ENCODE measurements around the gene SMAP2.

The SMAP2 gene

DNA sequence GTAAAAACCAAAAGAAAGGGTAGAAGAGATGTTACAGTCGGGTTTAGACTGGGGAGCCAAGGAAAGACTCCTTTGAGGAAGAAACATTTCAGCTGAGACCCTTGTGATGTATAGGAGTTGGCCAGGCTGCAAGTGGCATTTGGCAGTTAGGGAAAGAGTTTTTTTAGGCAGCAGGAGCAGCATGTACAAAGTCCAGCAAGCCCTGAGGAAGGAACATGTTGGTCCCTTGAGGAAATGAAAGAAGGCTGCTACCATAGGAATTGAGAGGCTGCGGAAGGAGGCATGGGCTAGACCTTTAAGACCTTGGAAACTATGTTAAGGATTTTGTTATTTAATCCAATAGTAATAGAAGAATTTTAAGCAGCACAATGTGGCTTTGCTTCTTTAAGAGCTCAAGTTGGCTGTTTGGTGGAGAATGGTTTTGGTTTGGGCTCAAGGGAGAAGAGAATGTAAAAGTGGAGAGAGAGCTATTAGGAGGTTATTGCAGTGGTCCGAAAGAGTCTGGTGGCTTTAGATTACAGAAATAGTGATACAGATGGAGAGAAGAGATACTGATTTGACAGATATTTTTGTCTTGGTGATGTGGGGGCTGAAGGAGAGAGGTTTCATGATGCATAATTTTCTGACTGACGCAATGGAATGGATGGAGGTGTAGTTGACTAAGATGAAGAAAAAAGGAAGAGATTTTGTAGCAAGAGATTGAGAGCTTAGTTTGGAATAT, 26.6 kb downstream of the SMAP2 start:
- WGBS, 2 experiments: 94 to 96% methylated on average over 4 of the region's 4 CpGs
- no peak overlapping the region for H3K4me3 ChIP-seq (ENCODE audit: insufficient read depth, low read depth, low read length)
- no peaks in the 10 kb centered on the region for H3K4me1 ChIP-seq (ENCODE audit: control insufficient read depth, insufficient read depth, low read length)
- H3K27me3 ChIP-seq (ENCODE audit: control insufficient read depth, insufficient read depth, low read length, poor library complexity, severe bottlenecking): no peaks in the 10 kb centered on the region
- H3K36me3 ChIP-seq (ENCODE audit: control insufficient read depth, insufficient read depth, low read length): no peaks in the 10 kb centered on the region
- H3K27ac ChIP-seq (ENCODE audit: insufficient read depth, low read depth, low read length, poor library complexity, severe bottlenecking): no peak overlapping the region
- H3K9me3 ChIP-seq (ENCODE audit: control insufficient read depth, low read length): no peaks in the 10 kb centered on the region

DNA sequence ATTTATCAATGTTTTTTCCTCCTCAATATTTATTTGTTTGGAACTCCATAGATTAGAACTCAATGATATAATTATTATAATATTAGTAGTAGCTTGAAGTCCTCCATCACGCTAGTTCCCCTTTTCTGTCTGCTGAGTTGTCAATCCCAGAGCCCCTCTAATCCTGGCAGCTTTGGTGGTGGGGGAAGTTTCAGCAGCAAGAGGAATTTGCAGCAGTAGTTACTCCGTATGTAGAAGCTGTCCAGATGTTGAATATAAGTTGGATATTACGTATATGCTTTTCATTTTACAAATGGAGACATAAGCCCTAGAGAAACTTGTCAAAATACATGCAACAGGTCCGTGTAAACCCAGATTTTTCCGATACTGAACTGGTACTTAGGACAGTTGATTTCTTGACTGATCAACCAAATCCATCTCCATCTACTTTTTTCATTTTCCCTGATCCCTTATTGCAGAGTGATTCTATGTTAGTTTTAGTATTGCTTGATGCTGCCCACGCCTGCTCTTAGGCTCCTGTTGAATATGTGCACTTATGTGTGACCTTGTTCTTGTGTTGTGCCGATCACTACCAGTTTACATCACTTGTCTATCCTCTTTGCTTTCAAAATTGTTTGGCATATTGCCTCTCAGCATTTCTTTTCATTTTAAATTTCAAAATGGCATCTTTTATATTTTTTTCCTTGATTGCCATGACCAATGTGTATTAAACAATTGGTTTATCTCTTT, 28.1 kb downstream of the SMAP2 start:
- H3K27me3 ChIP-seq (ENCODE audit: control insufficient read depth, insufficient read depth, low read length, poor library complexity, severe bottlenecking): no peaks in the 10 kb centered on the region
- 90 to 95% methylated on average over 7 of the region's 7 CpGs for WGBS, 2 experiments
- no peaks in the 10 kb centered on the region for H3K4me1 ChIP-seq (ENCODE audit: control insufficient read depth, insufficient read depth, low read length)
- H3K36me3 ChIP-seq (ENCODE audit: control insufficient read depth, insufficient read depth, low read length): no peaks in the 10 kb centered on the region
- no peaks in the 10 kb centered on the region for H3K9me3 ChIP-seq (ENCODE audit: control insufficient read depth, low read length)
- no peak overlapping the region for H3K27ac ChIP-seq (ENCODE audit: insufficient read depth, low read depth, low read length, poor library complexity, severe bottlenecking)
- H3K4me3 ChIP-seq (ENCODE audit: insufficient read depth, low read depth, low read length): no peak overlapping the region

DNA sequence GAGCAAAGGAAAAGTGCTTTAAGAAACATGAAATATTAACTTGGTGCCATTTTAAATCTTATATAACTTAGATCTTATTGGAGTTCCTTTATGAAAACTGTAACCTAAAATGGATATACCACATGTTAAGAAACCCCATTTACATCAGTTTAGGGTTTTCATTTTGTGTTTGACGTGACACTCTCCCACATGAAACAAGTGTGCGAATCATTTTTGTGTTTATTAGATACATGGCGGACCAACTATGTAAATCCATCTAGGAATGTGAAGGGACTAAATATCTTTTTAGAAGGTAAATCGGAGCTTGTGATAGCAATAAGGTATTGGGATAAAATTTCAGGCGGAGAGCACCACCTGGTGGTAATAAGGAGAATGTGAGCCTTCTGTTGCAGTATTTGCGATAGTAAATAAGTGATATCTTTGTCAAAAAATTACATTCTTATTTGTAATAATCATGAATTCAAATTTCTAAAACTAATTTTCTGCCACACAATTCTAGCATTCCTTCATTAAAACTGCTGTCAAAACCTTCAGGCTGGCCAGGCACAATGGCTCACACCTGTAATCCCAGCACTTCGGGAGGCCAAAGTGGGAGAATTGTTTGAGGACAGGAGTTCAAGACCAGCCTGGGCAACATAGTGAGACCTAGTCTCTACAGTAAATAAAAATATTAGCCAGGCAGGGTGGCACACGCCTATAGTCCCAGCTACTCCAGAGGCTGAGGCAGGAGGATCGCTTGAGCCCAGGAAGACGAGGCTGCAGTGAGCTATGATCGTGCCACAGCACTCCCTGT, 31.3 kb downstream of the SMAP2 start:
- Histone ChIP-seq H3K27ac (ENCODE audit: insufficient read depth, low read depth, low read length, poor library complexity, severe bottlenecking) (no peak overlapping the region), H3K4me3 (ENCODE audit: insufficient read depth, low read depth, low read length) (no peak overlapping the region), H3K9me3 (ENCODE audit: control insufficient read depth, low read length) (no peaks in the 10 kb centered on the region), H3K27me3 (ENCODE audit: control insufficient read depth, insufficient read depth, low read length, poor library complexity, severe bottlenecking) (no peaks in the 10 kb centered on the region), H3K4me1 (ENCODE audit: control insufficient read depth, insufficient read depth, low read length) (no peaks in the 10 kb centered on the region), H3K36me3 (ENCODE audit: control insufficient read depth, insufficient read depth, low read length) (no peaks in the 10 kb centered on the region)
- 60 to 64% methylated on average over 10 to 11 of the region's 11 CpGs for WGBS, 2 experiments

DNA sequence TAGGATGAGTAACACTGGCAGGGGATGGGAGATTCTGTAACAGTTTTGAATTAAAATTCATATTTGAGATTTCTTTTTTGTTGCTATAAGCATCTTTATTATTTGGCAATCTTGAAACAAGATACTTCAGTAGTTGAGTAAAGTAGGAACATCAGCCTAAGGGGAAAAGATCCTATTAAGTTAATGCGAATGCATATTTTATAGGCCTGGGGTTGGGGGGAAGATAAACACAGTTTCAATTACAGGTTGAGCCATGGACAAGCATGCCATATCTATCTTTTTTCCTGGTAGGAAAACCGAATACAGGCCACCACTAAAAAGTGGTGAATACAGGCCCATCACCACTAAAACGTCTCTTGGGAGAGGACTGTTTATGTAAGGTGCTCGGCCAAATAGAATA, 32.3 kb downstream of the SMAP2 start:
- Histone ChIP-seq H3K36me3 (ENCODE audit: control insufficient read depth, insufficient read depth, low read length) (no peaks in the 10 kb centered on the region), H3K4me1 (ENCODE audit: control insufficient read depth, insufficient read depth, low read length) (no peaks in the 10 kb centered on the region), H3K9me3 (ENCODE audit: control insufficient read depth, low read length) (no peaks in the 10 kb centered on the region), H3K27me3 (ENCODE audit: control insufficient read depth, insufficient read depth, low read length, poor library complexity, severe bottlenecking) (no peaks in the 10 kb centered on the region), H3K4me3 (ENCODE audit: insufficient read depth, low read depth, low read length) (no peak overlapping the region), H3K27ac (ENCODE audit: insufficient read depth, low read depth, low read length, poor library complexity, severe bottlenecking) (no peak overlapping the region)
- 84 to 90% methylated on average over 4 of the region's 4 CpGs for WGBS, 2 experiments

DNA sequence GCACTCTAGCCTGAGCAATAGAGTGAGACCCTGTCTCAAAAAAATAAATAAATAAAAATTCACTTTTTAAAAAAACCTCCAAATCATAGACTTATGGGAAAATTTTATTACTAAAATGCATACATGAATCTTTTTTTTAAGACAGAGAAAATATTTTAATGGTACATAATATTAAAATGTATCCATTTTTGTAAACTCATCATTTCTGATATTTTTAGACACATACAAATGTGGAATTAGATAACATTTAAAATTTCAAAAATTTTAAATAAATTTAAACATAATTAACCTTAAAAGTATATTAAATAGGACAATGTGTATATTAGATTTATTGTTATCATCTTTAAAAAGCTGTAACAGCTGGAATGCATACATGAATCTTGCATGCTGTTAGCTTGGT, 33.9 kb downstream of the SMAP2 start:
- no peaks in the 10 kb centered on the region for H3K4me1 ChIP-seq (ENCODE audit: control insufficient read depth, insufficient read depth, low read length)
- H3K27ac ChIP-seq (ENCODE audit: insufficient read depth, low read depth, low read length, poor library complexity, severe bottlenecking): no peak overlapping the region
- no peak overlapping the region for H3K4me3 ChIP-seq (ENCODE audit: insufficient read depth, low read depth, low read length)
- H3K27me3 ChIP-seq (ENCODE audit: control insufficient read depth, insufficient read depth, low read length, poor library complexity, severe bottlenecking): no peaks in the 10 kb centered on the region
- H3K9me3 ChIP-seq (ENCODE audit: control insufficient read depth, low read length): no peaks in the 10 kb centered on the region
- no peaks in the 10 kb centered on the region for H3K36me3 ChIP-seq (ENCODE audit: control insufficient read depth, insufficient read depth, low read length)

DNA sequence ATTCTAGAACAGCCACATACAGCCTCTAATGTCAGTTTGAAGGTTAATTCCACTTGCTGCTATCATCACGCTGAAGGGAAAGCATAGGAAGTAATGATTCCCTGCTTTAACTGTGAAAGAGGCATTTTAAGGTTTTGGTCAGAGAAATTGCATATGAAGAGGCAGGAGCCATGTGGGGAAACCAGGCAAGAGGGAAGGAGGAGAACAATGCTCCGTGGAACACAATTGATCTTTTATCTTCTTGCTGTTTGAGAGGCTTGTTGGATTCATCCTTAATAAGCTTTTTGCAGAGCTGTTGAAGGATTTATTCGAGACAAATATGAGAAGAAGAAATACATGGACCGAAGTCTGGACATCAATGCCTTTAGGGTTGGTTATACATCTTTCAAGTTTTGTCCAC, 35.9 kb downstream of the SMAP2 start:
- Histone ChIP-seq H3K36me3 (ENCODE audit: control insufficient read depth, insufficient read depth, low read length) (no peaks in the 10 kb centered on the region), H3K27ac (ENCODE audit: insufficient read depth, low read depth, low read length, poor library complexity, severe bottlenecking) (no peak overlapping the region), H3K27me3 (ENCODE audit: control insufficient read depth, insufficient read depth, low read length, poor library complexity, severe bottlenecking) (no peaks in the 10 kb centered on the region), H3K4me3 (ENCODE audit: insufficient read depth, low read depth, low read length) (no peak overlapping the region), H3K9me3 (ENCODE audit: control insufficient read depth, low read length) (no peaks in the 10 kb centered on the region), H3K4me1 (ENCODE audit: control insufficient read depth, insufficient read depth, low read length) (no peaks in the 10 kb centered on the region)
- 54 to 56% methylated on average over 4 of the region's 4 CpGs for whole genome bisulfite sequencing, 2 experiments

DNA sequence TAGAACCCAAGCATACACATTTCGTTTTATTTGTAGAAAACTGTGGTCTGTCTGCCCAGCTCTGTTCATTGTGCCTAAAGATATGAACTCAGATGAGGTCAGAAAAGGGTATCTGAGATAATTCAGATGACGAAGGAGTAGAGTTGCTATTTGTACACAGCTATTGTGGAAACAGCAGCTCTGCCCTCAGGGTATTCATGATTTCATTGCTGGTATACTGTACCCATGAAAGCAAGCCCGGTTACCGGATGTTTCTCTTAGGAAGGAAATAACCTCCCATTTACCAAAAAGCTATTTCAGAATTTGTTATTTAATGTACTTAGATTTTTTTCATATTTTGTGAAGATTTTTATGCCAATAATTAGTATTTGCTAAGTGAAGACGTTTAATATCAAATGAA, 37.8 kb downstream of the SMAP2 start:
- Histone ChIP-seq H3K4me1 (ENCODE audit: control insufficient read depth, insufficient read depth, low read length) (no peaks in the 10 kb centered on the region), H3K27ac (ENCODE audit: insufficient read depth, low read depth, low read length, poor library complexity, severe bottlenecking) (no peak overlapping the region), H3K27me3 (ENCODE audit: control insufficient read depth, insufficient read depth, low read length, poor library complexity, severe bottlenecking) (no peaks in the 10 kb centered on the region), H3K36me3 (ENCODE audit: control insufficient read depth, insufficient read depth, low read length) (no peaks in the 10 kb centered on the region), H3K4me3 (ENCODE audit: insufficient read depth, low read depth, low read length) (no peak overlapping the region), H3K9me3 (ENCODE audit: control insufficient read depth, low read length) (no peaks in the 10 kb centered on the region)
- 90 to 91% methylated on average over 4 of the region's 5 CpGs for WGBS, 2 experiments

DNA sequence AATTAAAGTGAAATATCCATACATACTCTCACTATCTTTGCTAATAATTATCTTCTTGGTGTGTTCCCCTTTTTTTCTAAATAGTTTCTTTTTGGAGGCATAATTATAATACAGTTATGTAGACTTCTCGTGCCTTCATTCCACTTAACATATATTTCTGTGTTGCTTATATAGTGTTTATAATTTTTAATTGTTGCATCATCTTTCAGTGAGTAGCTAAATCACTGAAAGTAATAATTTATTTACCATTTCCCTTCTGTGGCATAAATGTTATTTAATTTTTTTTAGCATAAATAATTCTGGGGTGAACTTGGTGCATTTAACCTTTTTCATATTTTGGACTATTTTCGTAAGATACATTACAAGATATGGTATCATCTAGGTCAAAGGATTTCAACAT, 38.3 kb downstream of the SMAP2 start:
- no peaks in the 10 kb centered on the region for H3K4me1 ChIP-seq (ENCODE audit: control insufficient read depth, insufficient read depth, low read length)
- no peaks in the 10 kb centered on the region for H3K9me3 ChIP-seq (ENCODE audit: control insufficient read depth, low read length)
- 100% methylated on average over 1 of the region's 2 CpGs for WGBS, 2 experiments
- H3K4me3 ChIP-seq (ENCODE audit: insufficient read depth, low read depth, low read length): no peak overlapping the region
- no peaks in the 10 kb centered on the region for H3K27me3 ChIP-seq (ENCODE audit: control insufficient read depth, insufficient read depth, low read length, poor library complexity, severe bottlenecking)
- H3K36me3 ChIP-seq (ENCODE audit: control insufficient read depth, insufficient read depth, low read length): no peaks in the 10 kb centered on the region
- H3K27ac ChIP-seq (ENCODE audit: insufficient read depth, low read depth, low read length, poor library complexity, severe bottlenecking): no peak overlapping the region

DNA sequence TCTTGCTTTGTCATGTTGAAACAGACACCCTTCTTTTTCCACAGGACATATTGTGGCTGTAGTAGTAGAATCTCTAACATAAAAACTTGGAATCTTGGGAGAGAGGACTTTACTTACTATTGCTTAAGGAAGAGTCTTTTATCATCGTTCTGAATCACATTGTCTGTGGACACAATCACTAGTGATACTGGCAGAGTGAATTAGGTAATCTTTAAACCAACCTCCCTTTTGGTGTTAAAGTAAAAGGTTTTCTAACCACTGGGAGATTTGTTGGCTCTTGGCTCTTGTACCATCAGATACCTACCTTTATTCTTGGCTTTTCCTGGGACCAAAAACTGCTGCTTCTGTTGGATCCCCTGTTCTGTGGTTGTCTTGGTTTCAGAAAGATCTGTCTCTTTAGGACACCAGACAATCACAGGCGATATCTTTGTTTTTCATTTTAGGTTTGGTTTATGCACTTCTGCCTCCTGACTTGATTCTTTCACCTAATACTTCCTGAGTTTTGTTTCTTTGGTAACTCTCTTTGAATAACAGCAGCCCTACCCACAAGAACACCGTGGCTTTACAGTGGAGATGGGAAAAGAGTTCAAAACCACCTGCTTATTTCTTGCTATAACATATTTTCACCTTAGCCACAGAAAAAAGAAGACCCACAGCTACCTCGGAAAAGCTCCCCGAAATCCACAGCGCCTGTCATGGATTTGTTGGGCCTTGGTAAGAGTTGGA, 40.2 kb downstream of the SMAP2 start:
- no peaks in the 10 kb centered on the region for H3K9me3 ChIP-seq (ENCODE audit: control insufficient read depth, low read length)
- H3K4me3 ChIP-seq (ENCODE audit: insufficient read depth, low read depth, low read length): no peak overlapping the region
- WGBS, 2 experiments: 97% methylated on average over 6 of the region's 6 CpGs
- H3K36me3 ChIP-seq (ENCODE audit: control insufficient read depth, insufficient read depth, low read length): no peaks in the 10 kb centered on the region
- H3K27ac ChIP-seq (ENCODE audit: insufficient read depth, low read depth, low read length, poor library complexity, severe bottlenecking): no peak overlapping the region
- no peaks in the 10 kb centered on the region for H3K4me1 ChIP-seq (ENCODE audit: control insufficient read depth, insufficient read depth, low read length)
- H3K27me3 ChIP-seq (ENCODE audit: control insufficient read depth, insufficient read depth, low read length, poor library complexity, severe bottlenecking): no peaks in the 10 kb centered on the region

DNA sequence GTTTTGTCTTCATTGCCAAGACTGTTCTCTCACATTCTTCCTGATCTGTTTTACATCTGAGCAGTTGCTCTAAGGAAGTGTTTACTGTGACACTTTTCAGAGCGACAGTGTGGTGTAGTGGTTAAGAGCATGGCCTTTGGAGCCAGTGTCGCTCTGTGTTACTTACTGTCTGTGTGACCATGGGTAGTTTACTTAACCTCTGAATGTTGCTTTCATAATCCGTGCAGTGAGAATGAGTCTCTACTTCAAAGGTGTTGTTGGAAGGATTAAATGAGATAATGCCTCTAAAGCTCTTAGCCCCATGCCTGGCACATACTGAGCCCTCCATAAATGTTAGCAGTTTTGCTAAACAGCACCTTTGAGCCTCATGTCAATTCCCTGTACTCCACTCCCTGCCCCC, 40.8 kb downstream of the SMAP2 start:
- Histone ChIP-seq H3K36me3 (ENCODE audit: control insufficient read depth, insufficient read depth, low read length) (no peaks in the 10 kb centered on the region), H3K27ac (ENCODE audit: insufficient read depth, low read depth, low read length, poor library complexity, severe bottlenecking) (no peak overlapping the region), H3K4me3 (ENCODE audit: insufficient read depth, low read depth, low read length) (no peak overlapping the region), H3K4me1 (ENCODE audit: control insufficient read depth, insufficient read depth, low read length) (no peaks in the 10 kb centered on the region), H3K27me3 (ENCODE audit: control insufficient read depth, insufficient read depth, low read length, poor library complexity, severe bottlenecking) (no peaks in the 10 kb centered on the region), H3K9me3 (ENCODE audit: control insufficient read depth, low read length) (no peaks in the 10 kb centered on the region)
- WGBS, 2 experiments: 93 to 98% methylated on average over 3 of the region's 3 CpGs
